ENCODE results near the gene AFDN. TPM values are rescaled to one million over a fixed set of nuclear protein-coding genes. Genes with fewer than 3 reads are reported as not detected.

The AFDN gene
- total and polyA plus RNA-seq, 2 of the 8 experiments (the other 6 are each of a cell fraction or from before 2014, with no cell fraction given): 53.4 to 192 TPM

- no peaks in the 10 kb centered on the region for H3K27me3 ChIP-seq (replicated peaks in 1 of 4; ENCODE audit: control insufficient read depth in 3 of 4, extremely low read depth in 1 of 4, insufficient read depth in 3 of 4, low read length in 3 of 4)
- H3K36me3 ChIP-seq (ENCODE audit: control insufficient read depth in 2 of 4, insufficient read depth in 4 of 4, low read length in 3 of 4): no peaks in the 10 kb centered on the region; a peak in 1 of 8 replicates
- no peak overlapping the region for H3K23ac ChIP-seq (ENCODE audit: insufficient read length)
- FAIRE-seq (no peak), DNase-seq (ENCODE audit: low read depth in 1 of 2, low spot score in 2 of 2) (no peak)
- ChIA-PET CTCF (ENCODE audit: partially characterized antibody) (interaction anchor here (1.0 to 1.6 kb wide), 2 partner anchors 11 to 74 kb away, joined by 3 read pairs; no protein-coding TSS in a partner anchor), POLR2A (ENCODE audit: partially characterized antibody) (no interaction called here)
- no peak overlapping the region for H2BK120ac ChIP-seq (replicated peaks; ENCODE audit: low read depth, low read length)
- no peaks in the 10 kb centered on the region for H3K9me3 ChIP-seq (ENCODE audit: insufficient read depth in 2 of 2, low read depth in 1 of 2, low read length in 1 of 2)
- peaks cover 6% of the 10 kb centered on the region; the same call in 1 of the 2 replicates for H3K79me1 ChIP-seq (ENCODE audit: low read depth, low read length)
- no peak overlapping the region for H3K14ac ChIP-seq (ENCODE audit: insufficient read length)
- H3K4me3 ChIP-seq (ENCODE audit: extremely low read depth in 1 of 4, insufficient read depth in 2 of 4, low read depth in 3 of 4, low read length in 4 of 4): no peak overlapping the region
- H3K23me2 ChIP-seq (ENCODE audit: low read depth, low read length): no peaks in the 10 kb centered on the region
- peaks cover 36 to 100% of the 10 kb centered on the region in 2 experiments for H3K79me2 ChIP-seq (ENCODE audit: control insufficient read depth in 1 of 2, insufficient read depth in 2 of 2, low read length in 2 of 2)
- peaks cover 18 to 19% of the 10 kb centered on the region in 2 experiments for H4K20me1 ChIP-seq (replicated peaks in 1 of 2; ENCODE audit: control insufficient read depth in 1 of 2, insufficient read depth in 2 of 2, low read length in 2 of 2)
- no peak overlapping the region for H3K9ac ChIP-seq (replicated peaks in 1 of 4; ENCODE audit: extremely low read depth in 1 of 4, low read depth in 3 of 4, low read length in 3 of 4)
- peaks cover 2 to 26% (median 17%) of the 10 kb centered on the region in 4 experiments; a peak in 6 of 7 replicates for H3K4me1 ChIP-seq (replicated peaks in 1 of 4; ENCODE audit: control insufficient read depth in 3 of 4, insufficient read depth in 4 of 4, low read length in 3 of 4)
- no peak overlapping the region for H2BK20ac ChIP-seq (ENCODE audit: low read length)
- no peak overlapping the region for H2BK5ac ChIP-seq (ENCODE audit: low read depth, low read length)
- H3K56ac ChIP-seq (replicated peaks; ENCODE audit: insufficient read length, low read depth, low read length): no peak overlapping the region
- no peak overlapping the region for H3K4ac ChIP-seq (replicated peaks; ENCODE audit: insufficient read length, low read depth, low read length)
- H2AK5ac ChIP-seq (ENCODE audit: low read depth, low read length): no peak overlapping the region
- no peak overlapping the region for H2AFZ ChIP-seq (ENCODE audit: low read length)
- H2BK15ac ChIP-seq (ENCODE audit: low read length): no peak overlapping the region
- H3K27ac ChIP-seq (ENCODE audit: low read depth, low read length): no peak overlapping the region
- no peak overlapping the region for H3K4me2 ChIP-seq (ENCODE audit: insufficient read depth in 1 of 2, low read depth in 2 of 2, low read length in 2 of 2)
- no peak overlapping the region for H4K8ac ChIP-seq (ENCODE audit: extremely low read depth, insufficient read depth, low read length)
- H3K18ac ChIP-seq (ENCODE audit: extremely low read depth, low read length): no peak overlapping the region
- no peak overlapping the region for H4K91ac ChIP-seq (replicated peaks; ENCODE audit: insufficient read length, low read length)
- H4K5ac ChIP-seq (ENCODE audit: insufficient read length, low read depth, low read length): no peak overlapping the region
- H2BK12ac ChIP-seq (ENCODE audit: low read depth, low read length): no peak overlapping the region
- TF ChIP-seq SIRT6 (IDR thresholded peaks at IDR 0.05; ENCODE audit: low read length) (no peak), POU5F1 (IDR thresholded peaks at IDR 0.05; ENCODE audit: low read depth, low read length) (no peak), TAF7 (optimal IDR thresholded peaks at IDR 0.05; ENCODE audit: borderline replicate concordance, low read depth, low read length) (no peak)
Measured at GRCh38 chr6:167841981-167842380, 15.3 kb downstream of the AFDN start.

All from H1 (cell line).